Activated CD8-positive, alpha-beta memory T cell treated with anti-CD3 and anti-CD28 coated beads for 36 hours (primary cell): ENCODE measurements around the gene KRTAP19-5. TPM values are rescaled to one million over a fixed set of nuclear protein-coding genes. Genes with fewer than 3 reads are reported as not detected.
"Not testable (repeated sequence)": the region's sequence is repeated elsewhere in the genome, so short reads cannot be mapped to it uniquely, and the experiment has no call there.

ENCODE experiments used
- CTCF ChIA-PET: fragments of 350-600 bp; sonication (Branson Sonifier 250); formaldehyde crosslinking; loops from one replicate; lab custom pipeline; 2021; ENCODE audit warnings: antibody characterized with exemption; lab: Charles Lee
- POLR2A ChIA-PET: fragments of 350-600 bp; sonication (Branson Sonifier 250); formaldehyde crosslinking; loops from one replicate; lab custom pipeline; 2021; ENCODE audit warnings: antibody characterized with exemption; lab: Charles Lee
- total RNA-seq, 2 experiments: library from RNA; stranded (reverse); gene quantifications; one replicate each; pipeline ENCODE4 v1.2.3, GENCODE V29; 2021

The KRTAP19-5 gene
- total RNA-seq = not detected

- ChIA-PET POLR2A (no interaction called here), CTCF (no interaction called here)
Observed at GRCh38 chr21:30502041-30502440, at the start of gene KRTAP19-5. Gene KRTAP19-5, minus strand, starts transcription at chr21:30502141. Its CDS starts 51 bp downstream, at chr21:30502090.

- ChIA-PET CTCF (no interaction called here), POLR2A (no interaction called here)
Observed at GRCh38 chr21:30541764-30542163, 39.8 kb upstream of the KRTAP19-5 start, which contains the start of gene KRTAP19-6. Gene KRTAP19-6, minus strand, starts transcription at chr21:30541864. Its CDS starts 31 bp downstream, at chr21:30541833.

- ChIA-PET CTCF (no interaction called here), POLR2A (no interaction called here)
Observed at GRCh38 chr21:30518876-30519275, 16.9 kb upstream of the KRTAP19-5 start.

- ChIA-PET CTCF (no interaction called here), POLR2A (no interaction called here)
Observed at GRCh38 chr21:30515681-30516080, 13.7 kb upstream of the KRTAP19-5 start.

- CTCF ChIA-PET, POLR2A ChIA-PET: not testable (repeated sequence)
Observed at GRCh38 chr21:30505621-30506205, 3.8 kb upstream of the KRTAP19-5 start.

- POLR2A ChIA-PET = no interaction called here
- CTCF ChIA-PET = no interaction called here
Observed at GRCh38 chr21:30497065-30497464, 4.9 kb downstream of the KRTAP19-5 start, which contains the start of gene KRTAP19-4. Gene KRTAP19-4, minus strand, starts transcription at chr21:30497165. Its CDS starts 55 bp downstream, at chr21:30497110.

GRCh38 chr21:30491963-30492428 is 9.9 kb downstream of the KRTAP19-5 start, which contains the start of gene KRTAP19-3:
Gene KRTAP19-3, minus strand, starts transcription at chr21:30492013. Its CDS starts 56 bp downstream, at chr21:30491957.
- ChIA-PET POLR2A (no interaction called here), CTCF (no interaction called here)

GRCh38 chr21:30487336-30487735 is 14.6 kb downstream of the KRTAP19-5 start, which contains the start of gene KRTAP19-2:
Gene KRTAP19-2, minus strand, starts transcription at chr21:30487436. Its CDS starts 88 bp downstream, at chr21:30487348.
- ChIA-PET POLR2A (no interaction called here), CTCF (no interaction called here)

GRCh38 chr21:30486180-30486579 is 15.8 kb downstream of the KRTAP19-5 start:
- POLR2A ChIA-PET = no interaction called here

GRCh38 chr21:30482130-30482529 is 19.8 kb downstream of the KRTAP19-5 start:
- CTCF ChIA-PET = no interaction called here
- POLR2A ChIA-PET = no interaction called here

More at GRCh38 chr21:30486180-30486579, 15.8 kb downstream of the KRTAP19-5 start:
- CTCF ChIA-PET = no interaction called here

GRCh38 chr21:30480145-30480544 is 21.8 kb downstream of the KRTAP19-5 start, which contains the start of gene KRTAP19-1:
Gene KRTAP19-1, minus strand, starts transcription at chr21:30480367. Its CDS starts 50 bp downstream, at chr21:30480317.
- CTCF ChIA-PET = no interaction called here

GRCh38 chr21:30479259-30479658 is 22.7 kb downstream of the KRTAP19-5 start:
- ChIA-PET CTCF (no interaction called here), POLR2A (no interaction called here)

More at GRCh38 chr21:30480145-30480544, 21.8 kb downstream of the KRTAP19-5 start, which contains the start of gene KRTAP19-1:
- POLR2A ChIA-PET = no interaction called here

GRCh38 chr21:30478004-30478403 is 23.9 kb downstream of the KRTAP19-5 start:
- ChIA-PET POLR2A (no interaction called here), CTCF (no interaction called here)

- ChIA-PET CTCF (interaction anchor here (0.6 kb wide), 1 partner anchor 480 kb away, joined by 3 read pairs; no protein-coding TSS in a partner anchor), POLR2A (no interaction called here)
Observed at GRCh38 chr21:30468900-30469714, 32.8 kb downstream of the KRTAP19-5 start.

- POLR2A ChIA-PET = no interaction called here
- CTCF ChIA-PET = no interaction called here
Observed at GRCh38 chr21:30463713-30464112, 38.2 kb downstream of the KRTAP19-5 start.

Other genes with a start within 250 kb of the KRTAP19-5 start
- gene KRTAP24-1, start 219.2 kb downstream of the KRTAP19-5 start, total RNA-seq = not detected
- not detected for gene KRTAP25-1, start 212.6 kb downstream of the KRTAP19-5 start, total RNA-seq
- gene KRTAP26-1, start 181.8 kb downstream of the KRTAP19-5 start, total RNA-seq = not detected
- gene KRTAP27-1, start 164.4 kb downstream of the KRTAP19-5 start, total RNA-seq = not detected
- not detected for gene KRTAP23-1, start 153.5 kb downstream of the KRTAP19-5 start, total RNA-seq
- not detected for gene KRTAP13-2, start 129.9 kb downstream of the KRTAP19-5 start, total RNA-seq
- not detected for gene KRTAP13-1, start 106.1 kb downstream of the KRTAP19-5 start, total RNA-seq
- gene KRTAP13-3, start 76.2 kb downstream of the KRTAP19-5 start, total RNA-seq = not detected
- not detected for gene KRTAP13-4, start 71.9 kb downstream of the KRTAP19-5 start, total RNA-seq
- not detected for gene KRTAP15-1, start 61.9 kb downstream of the KRTAP19-5 start, total RNA-seq
- gene KRTAP19-1, start 21.8 kb downstream of the KRTAP19-5 start, total RNA-seq = not detected
- not detected for gene KRTAP19-2, start 14.7 kb downstream of the KRTAP19-5 start, total RNA-seq
- not detected for gene KRTAP19-3, start 10.1 kb downstream of the KRTAP19-5 start, total RNA-seq
- gene KRTAP19-4, start 5.0 kb downstream of the KRTAP19-5 start, total RNA-seq = not detected
- gene KRTAP19-6, start 39.7 kb upstream of the KRTAP19-5 start, total RNA-seq = not detected
- gene KRTAP19-7, start 59.2 kb upstream of the KRTAP19-5 start, total RNA-seq = not detected
- not detected for gene KRTAP22-2, start 88.3 kb upstream of the KRTAP19-5 start, total RNA-seq
- not detected for gene KRTAP6-3, start 90.3 kb upstream of the KRTAP19-5 start, total RNA-seq
- gene KRTAP6-2, start 96.8 kb upstream of the KRTAP19-5 start, total RNA-seq = not detected
- not detected for gene KRTAP22-1, start 98.9 kb upstream of the KRTAP19-5 start, total RNA-seq
- gene KRTAP6-1, start 111.8 kb upstream of the KRTAP19-5 start, total RNA-seq = not detected
- not detected for gene KRTAP20-1, start 114.3 kb upstream of the KRTAP19-5 start, total RNA-seq
- gene KRTAP20-4, start 118.5 kb upstream of the KRTAP19-5 start, total RNA-seq = not detected
- not detected for gene KRTAP20-2, start 133.1 kb upstream of the KRTAP19-5 start, total RNA-seq
- gene KRTAP20-3, start 140.7 kb upstream of the KRTAP19-5 start, total RNA-seq = not detected
- not detected for gene KRTAP21-3, start 216.6 kb upstream of the KRTAP19-5 start, total RNA-seq
- not detected for gene KRTAP21-2, start 245.1 kb upstream of the KRTAP19-5 start, total RNA-seq